ELR (cell line): Measurements from ENCODE around the gene RAB3A.
"Not testable (repeated sequence)": the region's sequence is repeated elsewhere in the genome, so short reads cannot be mapped to it uniquely, and the experiment has no call there.

ENCODE experiments used
- DNase-seq: peaks from one replicate; pipeline ENCODE4 v3.0.0-alpha.2; 2015; ENCODE audit warnings: low read depth

Gene RAB3A

GRCh38 chr19:18223860-18224524 is 20.1 kb upstream of the RAB3A start:
- no peak for DNase-seq

DNA sequence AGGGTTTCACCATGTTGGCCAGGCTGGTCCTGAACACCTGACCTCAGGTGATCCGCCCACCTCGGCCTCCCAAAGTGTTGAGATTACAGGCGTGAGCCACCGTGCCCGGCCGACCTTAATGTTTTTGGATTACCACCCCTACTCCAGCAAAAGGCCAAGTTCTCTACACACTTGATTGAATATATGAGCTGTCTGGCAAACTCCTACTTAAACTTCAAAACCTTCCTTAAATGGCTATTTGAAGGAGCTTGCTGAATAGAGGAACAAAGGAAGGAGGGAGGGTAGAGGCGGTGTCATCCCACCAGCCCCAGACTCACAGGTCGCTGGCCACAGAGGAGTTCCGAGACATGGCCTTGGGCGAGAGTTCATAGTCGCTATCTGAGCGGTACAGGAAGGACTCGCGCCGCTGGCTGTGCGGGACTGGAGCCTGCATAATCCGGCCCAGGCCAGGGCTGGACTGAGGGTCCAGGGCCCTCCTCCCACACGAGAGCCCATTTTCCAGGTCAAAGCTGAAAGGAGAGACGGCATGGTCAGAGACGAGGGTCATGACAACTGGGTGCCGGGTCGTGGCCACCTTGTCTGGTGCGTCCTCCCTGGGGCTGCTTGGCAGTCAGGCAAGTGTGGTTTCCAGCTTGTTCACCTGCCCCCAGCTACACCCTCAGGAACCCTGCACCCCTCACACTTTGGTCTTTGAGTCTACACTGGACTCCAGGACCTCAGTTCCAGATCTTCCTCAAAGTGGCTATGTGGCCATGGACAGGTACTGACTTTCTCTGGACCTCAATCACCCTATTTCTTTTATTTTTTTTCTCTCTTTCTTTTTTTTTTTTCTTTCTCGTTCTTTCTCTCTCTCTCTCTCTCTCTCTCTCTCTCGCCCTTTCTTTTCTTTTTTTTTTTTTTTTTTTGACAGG is 18.2 kb upstream of the RAB3A start:
- no peak for DNase-seq

DNA sequence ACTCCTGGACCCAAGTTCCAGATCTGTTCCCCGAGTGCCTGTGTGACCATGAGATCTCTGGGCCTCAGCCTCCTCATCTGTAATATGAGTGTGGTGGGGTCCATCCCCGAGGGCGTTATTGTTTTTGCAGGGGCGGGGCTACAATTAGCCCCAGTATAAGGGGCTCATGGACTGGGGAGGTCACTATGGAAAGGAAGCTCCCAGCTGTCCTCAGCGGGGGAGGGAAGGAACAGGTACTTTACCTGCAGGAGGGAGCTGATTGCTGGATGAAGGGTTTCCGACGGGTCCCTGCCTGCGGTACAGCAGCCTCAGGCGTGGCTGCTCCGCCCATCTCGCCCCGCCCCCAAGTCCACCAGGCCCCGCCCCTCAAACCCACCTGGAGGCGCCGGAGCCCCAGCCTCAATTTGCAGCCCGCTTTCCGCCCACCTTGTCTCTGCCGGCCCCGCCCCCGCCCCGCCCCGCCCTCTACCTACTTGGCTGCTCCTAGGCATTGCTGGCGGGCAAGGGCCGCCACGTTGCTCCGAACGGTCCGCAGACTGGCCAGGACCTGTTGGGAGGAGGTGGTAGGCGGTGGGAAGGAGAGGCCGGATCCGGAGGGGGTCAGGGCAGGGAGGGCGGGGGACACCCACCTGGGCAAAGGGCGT is 16.9 kb upstream of the RAB3A start:
- DNase-seq, result no peak

GRCh38 chr19:18219911-18220631 is 16.2 kb upstream of the RAB3A start:
- peak; percentile 24 for DNase-seq

GRCh38 chr19:18218600-18218999 is 14.8 kb upstream of the RAB3A start:
- no peak for DNase-seq

DNA sequence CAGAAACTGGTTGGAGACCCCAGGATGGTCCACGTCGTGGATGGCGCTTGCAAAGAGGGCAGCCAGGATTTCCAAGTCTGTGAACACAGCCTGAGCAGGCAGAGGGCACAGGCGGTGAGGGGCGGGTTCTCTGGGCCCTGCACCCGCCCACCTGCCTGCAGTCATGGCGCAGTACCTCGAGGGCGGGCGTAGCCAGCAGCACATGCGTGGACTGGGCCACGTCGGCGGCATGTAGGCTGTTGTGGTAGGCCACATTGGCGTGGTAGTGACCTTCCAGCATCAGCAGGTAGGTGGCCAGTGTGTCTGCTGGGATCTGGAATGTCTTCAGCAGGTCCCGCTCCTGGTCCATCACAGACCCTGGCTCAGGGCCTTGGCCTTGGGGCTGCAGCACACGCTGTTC is 14.3 kb upstream of the RAB3A start:
- no peak for DNase-seq

GRCh38 chr19:18216789-18217188 is 12.9 kb upstream of the RAB3A start:
- no peak for DNase-seq

DNA sequence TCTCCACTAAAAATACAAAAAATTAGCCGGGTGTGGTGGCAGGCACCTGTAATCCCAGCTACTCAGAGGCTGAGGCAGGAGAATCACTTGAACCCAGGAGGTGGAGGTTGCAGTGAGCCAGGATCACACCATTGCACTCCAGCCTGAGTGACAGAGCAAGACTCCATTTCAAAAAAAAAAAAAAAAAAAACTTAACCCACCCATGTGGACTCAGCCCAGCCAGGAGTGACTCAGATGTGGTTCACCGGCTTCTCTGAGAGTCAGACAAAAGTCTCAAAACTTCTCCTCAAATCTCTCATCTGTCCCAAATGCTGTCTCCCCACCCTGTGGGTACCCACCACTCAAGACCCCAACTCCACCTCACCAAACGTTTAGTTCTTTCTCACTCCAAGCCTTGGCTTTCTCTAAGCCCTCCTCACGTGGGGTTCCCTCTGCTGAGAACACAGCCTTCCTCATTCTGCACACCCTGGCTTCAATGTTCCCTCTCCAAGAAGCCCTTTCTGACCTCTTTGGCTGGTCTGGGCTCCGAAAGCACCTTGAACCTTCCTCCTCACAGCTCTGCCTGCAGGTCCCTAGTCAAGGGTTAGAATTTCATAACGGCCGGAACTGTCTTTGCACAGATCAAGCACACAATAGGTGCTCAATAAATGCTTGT is 11.1 kb upstream of the RAB3A start:
- peak; percentile 79 for DNase-seq

- DNase-seq, result no peak
Observed at GRCh38 chr19:18211683-18212082, 7.8 kb upstream of the RAB3A start.

- not testable (repeated sequence) for DNase-seq
Observed at GRCh38 chr19:18209912-18210311, 6.1 kb upstream of the RAB3A start.

- peak; percentile 89 for DNase-seq
Observed at GRCh38 chr19:18208098-18208951, 4.5 kb upstream of the RAB3A start.

DNA sequence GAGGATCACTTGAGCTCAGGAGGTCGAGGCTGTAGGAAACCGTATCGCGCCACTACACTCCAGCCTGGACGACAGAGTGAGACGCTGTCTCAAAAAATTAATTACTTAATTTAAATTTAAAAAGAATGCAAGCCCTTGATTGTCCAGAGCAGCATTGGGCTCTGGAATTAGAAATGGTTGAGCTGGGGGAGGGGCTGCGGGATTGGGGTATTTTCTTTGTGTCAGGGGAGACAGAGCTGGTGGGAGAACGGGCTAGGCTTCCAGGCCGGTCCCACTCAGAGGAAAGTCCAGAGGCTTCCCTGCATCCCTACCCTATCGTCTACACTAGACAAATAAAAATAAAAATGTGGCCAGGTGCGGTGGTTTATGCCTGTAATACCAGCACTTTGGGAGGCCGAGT is 2.2 kb upstream of the RAB3A start:
- no peak for DNase-seq

DNA sequence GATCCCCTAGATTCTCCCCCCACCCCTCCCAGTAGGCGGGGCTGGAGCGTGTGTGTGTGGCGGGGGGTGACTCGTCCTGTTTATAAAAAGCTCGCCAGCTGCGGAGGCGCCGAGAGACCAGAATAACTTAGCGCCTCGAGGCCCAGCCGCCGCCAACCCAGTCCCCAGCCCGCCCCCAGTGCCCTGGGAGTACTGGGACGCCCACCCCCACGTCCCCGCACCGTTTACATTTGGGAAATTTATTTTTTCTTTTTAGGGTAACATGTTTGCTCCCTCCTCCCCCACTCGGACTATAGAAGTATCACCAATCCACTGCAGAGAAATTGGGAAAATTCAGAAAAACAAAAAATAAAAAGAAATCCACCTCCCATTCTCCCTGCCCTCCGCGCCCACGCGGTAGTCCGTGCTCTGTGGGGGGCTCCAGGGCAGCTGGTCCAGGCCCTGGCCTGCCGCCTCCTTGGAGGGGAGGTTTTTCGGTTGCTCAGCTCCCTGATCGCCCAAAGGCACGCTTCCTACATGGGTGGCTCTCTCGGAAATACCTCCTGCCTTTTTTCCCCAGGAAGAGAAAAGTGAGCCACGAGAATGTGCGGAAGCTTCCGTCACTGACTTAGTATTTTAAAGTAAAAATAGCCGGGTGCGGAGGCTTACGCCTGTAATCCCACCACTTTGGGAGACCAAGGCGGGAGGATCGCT is 1.5 kb upstream of the RAB3A start:
- DNase-seq, result peak; percentile 83

DNA sequence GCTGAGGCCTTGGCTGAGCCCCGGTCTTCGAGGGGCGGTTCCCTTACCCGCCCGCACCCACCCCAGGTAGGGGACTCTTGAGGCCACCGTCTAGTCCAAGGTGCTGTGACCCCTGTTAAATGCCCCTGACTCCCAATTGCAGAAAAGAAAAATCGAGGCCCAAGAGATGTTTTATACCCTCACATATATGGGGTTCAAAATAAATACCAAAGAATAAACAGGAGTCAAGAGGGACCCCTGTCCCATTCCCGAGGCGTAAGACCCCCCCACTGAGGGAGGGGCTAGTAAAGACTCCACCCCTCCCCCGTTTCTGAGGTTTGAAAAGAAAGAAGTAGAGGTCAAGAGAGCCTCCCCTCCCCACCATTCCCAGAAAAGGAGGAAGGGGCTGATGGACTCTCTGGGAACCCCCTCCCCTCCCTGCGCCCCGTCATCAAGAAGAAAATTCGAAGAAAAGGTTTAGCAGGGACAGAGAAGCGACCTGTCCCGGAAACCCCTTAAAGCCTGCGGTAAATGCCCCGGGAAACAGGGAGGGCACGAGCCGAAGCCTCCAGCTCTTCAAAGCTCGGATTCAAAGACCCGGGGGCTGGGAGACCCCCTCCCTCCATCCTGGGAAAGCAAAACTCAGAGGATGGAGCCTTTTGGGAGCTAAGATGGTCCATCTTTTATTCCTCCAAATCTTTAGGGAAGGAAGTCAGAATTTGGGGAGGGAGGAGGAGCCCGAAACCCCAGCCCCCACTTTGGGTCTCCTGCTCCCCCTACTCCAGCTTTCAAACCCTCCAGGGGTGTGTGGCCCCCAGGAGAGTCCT is 755 bp upstream of the RAB3A start:
- DNase-seq, result no peak

GRCh38 chr19:18203408-18203862 is 407 bp downstream of the RAB3A start:
- peak; percentile 21 for DNase-seq

GRCh38 chr19:18202778-18203407 is 949 bp downstream of the RAB3A start:
- DNase-seq, result peak; percentile 36

DNA sequence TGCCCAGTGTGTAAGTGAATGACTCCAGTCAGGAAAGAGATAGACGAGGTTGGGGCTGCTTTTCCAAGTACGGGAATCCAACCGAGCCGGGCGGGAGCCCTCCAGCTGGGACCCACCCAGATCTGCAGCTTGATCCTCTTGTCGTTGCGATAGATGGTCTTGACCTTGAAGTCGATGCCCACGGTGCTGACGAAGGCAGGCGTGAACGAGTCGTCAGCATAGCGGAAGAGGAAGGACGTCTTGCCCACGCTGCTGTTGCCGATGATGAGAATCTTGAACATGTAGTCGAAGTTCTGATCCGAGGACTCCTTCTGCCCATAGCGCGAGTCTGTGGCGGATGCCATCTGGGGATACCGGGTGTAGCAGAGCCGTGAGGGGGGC is 1.5 kb downstream of the RAB3A start:
- no peak for DNase-seq

GRCh38 chr19:18198374-18198773 is 5.5 kb downstream of the RAB3A start:
- DNase-seq, result no peak

- DNase-seq, result no peak
Observed at GRCh38 chr19:18197941-18198340, 5.9 kb downstream of the RAB3A start.
